HepG2 (cell line): Measurements from ENCODE around the gene CNR2. TPM values are rescaled to one million over a fixed set of nuclear protein-coding genes. Genes with fewer than 3 reads are reported as not detected.

Experiments
- ATAC-seq: fragments of 200-7000 bp; cut with Tn5 transposase; 3 replicates; pipeline ENCODE4 v1.9.1; 2020; ENCODE audit warnings: mild to moderate bottlenecking, moderate library complexity
- BruUV-seq: library from RNA; stranded (reverse); fragments of 400-500 nt; replicated peaks from 2 replicates; lab custom pipeline; 2021; lab: Mats Ljungman, UMichigan
- CTCF ChIA-PET: fragments of 300-600 bp; formaldehyde crosslinking; extraction: SDS; loops from one replicate; lab custom pipeline; 2021; ENCODE audit warnings: low total read pairs, inconsistent platforms, low intra/inter-chr PET ratio; lab: Yijun Ruan, JAX
- POLR2A ChIA-PET: fragments of 350-600 bp; sonication (Branson Sonifier 250); formaldehyde crosslinking; loops from one replicate; lab custom pipeline; 2020; ENCODE audit warnings: antibody characterized with exemption, inconsistent platforms; lab: Yijun Ruan, JAX
- DNase-seq: peaks from one replicate; pipeline ENCODE4 v3.0.0-alpha.2; 2015; ENCODE audit warnings: low spot score
- FAIRE-seq: peaks from 3 replicates; lab custom pipeline; 2011; peaks lifted over from hg19 to GRCh38; lab: Jason Lieb, UNC
- H2AFZ ChIP-seq: one replicate; pipeline ENCODE4 v1.6.1; 2011; ENCODE audit warnings: low read length, inconsistent platforms
- H3K27ac ChIP-seq: fragments of 300-600 bp; 3 replicates; pipeline ENCODE4 v1.8.0; 2011; ENCODE audit warnings: mixed run types, mild to moderate bottlenecking, mixed read lengths, low read length, inconsistent platforms; ENCODE audit not compliant: insufficient read depth; ENCODE audit errors: extremely low read length
- H3K27me3 ChIP-seq, 2 experiments: fragments of 200-600 bp in 1 of 2; 2 replicates in 1 of 2; 3 replicates in 1 of 2; pipeline versions ENCODE4 v1.6.0 to v1.8.0; 2011; ENCODE audit warnings: low read length in 2 of 2, mild to moderate bottlenecking in 2 of 2, moderate library complexity in 2 of 2, inconsistent platforms in 1 of 2; ENCODE audit not compliant: insufficient read depth in 2 of 2, control insufficient read depth in 1 of 2
- H3K36me3 ChIP-seq, 2 experiments: fragments of 200-600 bp in 1 of 2; replicated peaks in 1 of 2; 2 replicates in 1 of 2; 3 replicates in 1 of 2; pipeline versions ENCODE4 v1.5.1 to v1.8.0; 2011; ENCODE audit warnings: low read length in 2 of 2, inconsistent platforms in 1 of 2; ENCODE audit not compliant: insufficient read depth in 2 of 2, control insufficient read depth in 1 of 2
- H3K4me1 ChIP-seq: 2 replicates; pipeline ENCODE4 v1.5.1; 2012; ENCODE audit warnings: low read length, inconsistent platforms; ENCODE audit not compliant: insufficient read depth
- H3K4me2 ChIP-seq: 2 replicates; pipeline ENCODE4 v1.6.0; 2011; ENCODE audit warnings: low read depth, low read length, inconsistent platforms
- H3K4me3 ChIP-seq, 3 experiments: fragments of 200-600 bp in 1 of 3; sonication (generic), shearing (Covaris generic) in 1 of 3; replicated peaks in 1 of 3; 2 replicates each; pipeline ENCODE4 v1.5.1; 2011 to 2016; ENCODE audit warnings: low read length in 3 of 3, inconsistent platforms in 2 of 3, low read depth in 2 of 3, mild to moderate bottlenecking in 2 of 3, control low read depth in 1 of 3, mixed read lengths in 1 of 3; ENCODE audit not compliant: insufficient read depth in 1 of 3
- H3K79me2 ChIP-seq: one replicate; pipeline ENCODE4 v1.6.1; 2011; ENCODE audit warnings: low read length, inconsistent platforms; ENCODE audit not compliant: insufficient read depth
- H3K9ac ChIP-seq: 2 replicates; pipeline ENCODE4 v1.6.0; 2011; ENCODE audit warnings: mild to moderate bottlenecking, low read depth, low read length, inconsistent platforms; ENCODE audit not compliant: insufficient read depth
- H3K9me3 ChIP-seq: 2 replicates; pipeline ENCODE4 v1.5.1; 2012; ENCODE audit warnings: mild to moderate bottlenecking, low read length
- H4K20me1 ChIP-seq: 2 replicates; pipeline ENCODE4 v1.6.0; 2011; ENCODE audit warnings: inconsistent platforms, mild to moderate bottlenecking, low read length, moderate library complexity; ENCODE audit not compliant: insufficient read depth
- BCL6 ChIP-seq: IDR thresholded peaks from 2 replicates; pipeline ENCODE4 v1.6.1; 2016; ENCODE audit warnings: missing genetic modification reagents, missing compliant biosample characterization
- GABPB1 ChIP-seq: IDR thresholded peaks from 2 replicates; pipeline ENCODE4 v1.6.1; 2016; ENCODE audit warnings: mild to moderate bottlenecking, missing genetic modification reagents, moderate library complexity, missing compliant biosample characterization
- GFI1 ChIP-seq: sonication (generic); formaldehyde crosslinking; IDR thresholded peaks from 2 replicates; pipeline ENCODE4 v1.5.0; 2020; ENCODE audit warnings: missing genetic modification reagents, mild to moderate bottlenecking, borderline replicate concordance
- MIER2 ChIP-seq: IDR thresholded peaks from 2 replicates; pipeline ENCODE4 v1.6.1; 2016; ENCODE audit warnings: missing biosample characterization, missing genetic modification reagents
- NFYB ChIP-seq: sonication (generic); formaldehyde crosslinking; IDR thresholded peaks from 2 replicates; pipeline ENCODE4 v1.4.0; 2020; ENCODE audit warnings: missing genetic modification reagents
- NFYC ChIP-seq: IDR thresholded peaks from 2 replicates; pipeline ENCODE4 v1.6.1; 2016; ENCODE audit warnings: missing genetic modification reagents, missing compliant biosample characterization
- ZFX ChIP-seq: sonication (generic); formaldehyde crosslinking; IDR thresholded peaks from 2 replicates; pipeline ENCODE4 v1.4.0; 2020; ENCODE audit warnings: mild to moderate bottlenecking, low read depth, missing genetic modification reagents, moderate library complexity
- ZNF12 ChIP-seq: sonication (generic); formaldehyde crosslinking; IDR thresholded peaks from 2 replicates; pipeline ENCODE4 v1.5.0; 2020; ENCODE audit warnings: missing genetic modification reagents
- ZNF34 ChIP-seq: sonication (generic); formaldehyde crosslinking; IDR thresholded peaks from 2 replicates; pipeline ENCODE4 v1.4.0; 2020; ENCODE audit warnings: mild to moderate bottlenecking, missing genetic modification reagents, borderline replicate concordance
- WGBS: methylation state at CpG from one replicate; pipeline ENCODE4 v1.1.6; 2017; ENCODE audit warnings: low lambda C conversion rate; 5-methylcytosine and 5-hydroxymethylcytosine counted together
- in situ Hi-C: cut with HindIII; loops from 2 replicates; pipeline ENCODE4 v1.10.0; 2017; ENCODE audit warnings: low pct_unique_long_range_greater_than_20kb; ENCODE audit not compliant: extremely low pct_ligation_motif_present
- intact Hi-C: fragments of 100-400 bp; cut with micrococcal nuclease; formaldehyde crosslinking; loops from one replicate; pipeline ENCODE4 v1.10.0; 2022; ENCODE audit not compliant: unreplicated experiment
- polyA plus RNA-seq, 8 experiments: library from polyadenylated mRNA; depleted of rRNA in 3 of 8; stranded (reverse) in 7 of 8; unstranded in 1 of 8; fragments of >200 nt; fragmentation: Illumina TruSeq in 4 of 8; extraction: Trizol in 4 of 8; gene quantifications; 2 replicates each; pipeline versions ENCODE4 v1.2.1 to v1.2.3, GENCODE V29; 2011 to 2016; ENCODE audit warnings: low read depth in 4 of 8, missing spikeins in 1 of 8, mixed read lengths in 1 of 8; ENCODE audit not compliant: insufficient read depth in 1 of 8
- total RNA-seq, 5 experiments: library from RNA; depleted of rRNA; stranded (reverse); fragments of >200 nt; fragmentation: Illumina TruSeq; extraction: Trizol; gene quantifications; 2 replicates each; pipeline ENCODE4 v1.2.3, GENCODE V29; 2016; ENCODE audit warnings: low read depth in 1 of 5
- TF ChIP-seq, protein P1 (sequence below), 2 experiments: IDR thresholded peaks; 2 replicates each; pipeline ENCODE4 v1.6.1; 2011 to 2012; ENCODE audit warnings: low read length in 2 of 2, borderline replicate concordance in 1 of 2, low read depth in 1 of 2, mild to moderate bottlenecking in 1 of 2, moderate library complexity in 1 of 2

The CNR2 gene
- total and polyA plus RNA-seq, 2 of the 13 experiments (the other 11 are each of a cell fraction or from before 2014, with no cell fraction given): not detected

DNA sequence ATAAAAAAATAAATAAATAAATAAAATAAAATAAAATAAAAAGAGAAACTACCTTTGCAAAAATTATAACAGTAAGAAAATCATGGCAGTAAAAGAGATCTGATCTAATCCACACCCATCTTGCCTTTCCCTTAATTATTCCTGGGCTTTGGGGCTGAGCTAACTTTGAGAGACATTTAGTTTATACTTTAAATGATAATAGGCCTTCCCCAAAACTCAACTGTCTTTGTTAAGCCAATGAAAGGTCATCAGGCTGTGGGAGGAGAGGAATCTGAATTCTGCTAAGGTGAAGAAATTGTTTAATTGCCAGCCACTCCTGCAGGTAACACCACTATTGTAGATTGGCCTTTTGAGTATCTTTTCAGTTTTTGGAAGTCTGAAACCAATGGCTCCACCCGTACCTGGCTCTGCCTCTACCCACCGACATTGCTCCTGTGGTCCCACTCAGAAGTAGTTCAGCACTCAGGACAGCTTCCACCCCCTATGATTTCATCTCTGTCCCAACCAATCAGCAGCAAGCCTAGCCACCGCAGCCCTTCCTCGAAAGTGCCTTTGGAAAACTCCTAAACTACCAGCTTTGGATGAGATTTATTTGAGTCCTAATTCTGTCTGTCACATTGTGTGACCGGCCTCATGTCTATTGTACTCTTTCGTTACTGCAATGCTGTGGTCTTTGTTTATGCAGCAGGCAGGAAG lies 23.5 kb upstream of the CNR2 start:
- ChIA-PET CTCF (no interaction called here), POLR2A (no interaction called here)
- Histone ChIP-seq H3K9ac (no peak overlapping the region), H3K27ac (no peak overlapping the region), H3K79me2 (no peaks in the 10 kb centered on the region), H3K36me3 (no peaks in the 10 kb centered on the region), H3K4me2 (peak overlapping the region; percentile 45; the same call in 1 of the 2 replicates), H3K27me3 (peaks cover 0 to 9% of the 10 kb centered on the region in 2 experiments; a peak in 1 of 5 replicates), H3K4me3 (no peak overlapping the region), H3K9me3 (no peaks in the 10 kb centered on the region), H3K4me1 (peaks cover 12% of the 10 kb centered on the region), H4K20me1 (no peaks in the 10 kb centered on the region), H2AFZ (no peak overlapping the region)
- DNase-seq: no peak
- WGBS: 13% methylated on average over 6 of the region's 6 CpGs
- no peak for FAIRE-seq
- intact Hi-C loops: no loop called here
- in situ Hi-C loops: no loop called here
- ATAC-seq: peak; percentile 58; the same call in 2 of the 3 replicates
- TF ChIP-seq ZNF12 (CRISPR knock-in tag): peak; percentile 71; the same call in 1 of the 2 replicates
- TF ChIP-seq, protein P1, sequence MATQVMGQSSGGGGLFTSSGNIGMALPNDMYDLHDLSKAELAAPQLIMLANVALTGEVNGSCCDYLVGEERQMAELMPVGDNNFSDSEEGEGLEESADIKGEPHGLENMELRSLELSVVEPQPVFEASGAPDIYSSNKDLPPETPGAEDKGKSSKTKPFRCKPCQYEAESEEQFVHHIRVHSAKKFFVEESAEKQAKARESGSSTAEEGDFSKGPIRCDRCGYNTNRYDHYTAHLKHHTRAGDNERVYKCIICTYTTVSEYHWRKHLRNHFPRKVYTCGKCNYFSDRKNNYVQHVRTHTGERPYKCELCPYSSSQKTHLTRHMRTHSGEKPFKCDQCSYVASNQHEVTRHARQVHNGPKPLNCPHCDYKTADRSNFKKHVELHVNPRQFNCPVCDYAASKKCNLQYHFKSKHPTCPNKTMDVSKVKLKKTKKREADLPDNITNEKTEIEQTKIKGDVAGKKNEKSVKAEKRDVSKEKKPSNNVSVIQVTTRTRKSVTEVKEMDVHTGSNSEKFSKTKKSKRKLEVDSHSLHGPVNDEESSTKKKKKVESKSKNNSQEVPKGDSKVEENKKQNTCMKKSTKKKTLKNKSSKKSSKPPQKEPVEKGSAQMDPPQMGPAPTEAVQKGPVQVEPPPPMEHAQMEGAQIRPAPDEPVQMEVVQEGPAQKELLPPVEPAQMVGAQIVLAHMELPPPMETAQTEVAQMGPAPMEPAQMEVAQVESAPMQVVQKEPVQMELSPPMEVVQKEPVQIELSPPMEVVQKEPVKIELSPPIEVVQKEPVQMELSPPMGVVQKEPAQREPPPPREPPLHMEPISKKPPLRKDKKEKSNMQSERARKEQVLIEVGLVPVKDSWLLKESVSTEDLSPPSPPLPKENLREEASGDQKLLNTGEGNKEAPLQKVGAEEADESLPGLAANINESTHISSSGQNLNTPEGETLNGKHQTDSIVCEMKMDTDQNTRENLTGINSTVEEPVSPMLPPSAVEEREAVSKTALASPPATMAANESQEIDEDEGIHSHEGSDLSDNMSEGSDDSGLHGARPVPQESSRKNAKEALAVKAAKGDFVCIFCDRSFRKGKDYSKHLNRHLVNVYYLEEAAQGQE (IDR thresholded peaks at IDR 0.05; ENCODE audit: borderline replicate concordance in 1 of 2, low read depth in 1 of 2, low read length in 2 of 2): peak; percentile 49 to 91
- peak; percentile 46 for TF ChIP-seq BCL6 (CRISPR knock-in tag)
- TF ChIP-seq ZFX: no peak
- peak; percentile 91 for TF ChIP-seq MIER2 (CRISPR knock-in tag)
- no peak for TF ChIP-seq ZNF34 (CRISPR knock-in tag)
- TF ChIP-seq NFYB: peak; percentile 48; the same call in 1 of the 2 replicates
- no peak for TF ChIP-seq GFI1 (CRISPR knock-in tag)
- TF ChIP-seq NFYC (CRISPR knock-in tag): 0 out of 2 replicates have a peak, but pooled peaks have one; percentile 22
- TF ChIP-seq GABPB1 (CRISPR knock-in tag): no peak
- BruUV-seq: no TSS peak
